Ishikawa (cell line): ENCODE results near the gene SPIN2A.

Experiments used
- CEBPB ChIP-seq: IDR thresholded peaks from 2 replicates; pipeline ENCODE4 v1.6.1; 2012
- CREB1 ChIP-seq: IDR thresholded peaks from 2 replicates; pipeline ENCODE4 v1.6.1; 2012; ENCODE audit warnings: low read depth
- EGR1 ChIP-seq: IDR thresholded peaks from 2 replicates; pipeline ENCODE4 v1.6.1; 2012
- FOXM1 ChIP-seq: IDR thresholded peaks from 2 replicates; pipeline ENCODE4 v1.6.1; 2012; ENCODE audit warnings: low read depth, borderline replicate concordance
- NFIC ChIP-seq: IDR thresholded peaks from 2 replicates; pipeline ENCODE4 v1.6.1; 2012
- RAD21 ChIP-seq: IDR thresholded peaks from 2 replicates; pipeline ENCODE4 v1.6.1; 2012; ENCODE audit warnings: low read depth
- REST ChIP-seq: IDR thresholded peaks from 2 replicates; pipeline ENCODE4 v1.6.1; 2012; ENCODE audit warnings: low read depth, mild to moderate bottlenecking
- TAF1 ChIP-seq: IDR thresholded peaks from 2 replicates; pipeline ENCODE4 v1.6.1; 2012; ENCODE audit warnings: low read depth, mild to moderate bottlenecking
- TCF12 ChIP-seq: IDR thresholded peaks from 2 replicates; pipeline ENCODE4 v1.6.1; 2012; ENCODE audit warnings: low read depth
- TEAD4 ChIP-seq: IDR thresholded peaks from 2 replicates; pipeline ENCODE4 v1.6.1; 2012
- USF1 ChIP-seq: IDR thresholded peaks from 2 replicates; pipeline ENCODE4 v1.6.1; 2012
- ZBTB7A ChIP-seq: IDR thresholded peaks from 2 replicates; pipeline ENCODE4 v1.6.1; 2012; ENCODE audit warnings: low read depth
- TF ChIP-seq, protein P1 (sequence below): IDR thresholded peaks from 2 replicates; pipeline ENCODE4 v1.6.1; 2012

SPIN2A gene

GRCh38 chrX:57104406-57104805 lies 32.8 kb downstream of the SPIN2A start:
- TF ChIP-seq, protein P1, sequence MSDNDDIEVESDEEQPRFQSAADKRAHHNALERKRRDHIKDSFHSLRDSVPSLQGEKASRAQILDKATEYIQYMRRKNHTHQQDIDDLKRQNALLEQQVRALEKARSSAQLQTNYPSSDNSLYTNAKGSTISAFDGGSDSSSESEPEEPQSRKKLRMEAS: no peak
- TF ChIP-seq FOXM1: no peak

DNA sequence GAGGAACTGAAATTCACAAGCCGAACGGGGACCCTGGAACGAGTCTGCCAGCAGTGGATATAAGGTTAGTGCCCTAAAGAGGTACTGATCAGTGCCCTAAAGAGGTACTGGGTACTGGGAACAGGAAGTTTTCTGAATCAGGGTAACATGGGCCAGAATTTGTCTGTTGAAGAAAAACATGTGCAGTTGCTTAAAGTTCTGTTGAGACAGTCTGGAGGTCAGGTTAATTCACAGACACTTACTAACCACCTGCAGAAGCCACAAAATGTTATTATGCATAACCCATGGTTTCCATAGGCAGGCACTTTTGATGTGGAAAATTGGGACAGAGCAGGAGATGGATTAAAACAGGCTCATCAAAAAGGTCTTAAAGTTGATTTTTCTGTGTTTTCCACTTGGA lies 33.7 kb downstream of the SPIN2A start:
- TF ChIP-seq TCF12 (no peak), TEAD4 (no peak), RAD21 (no peak), EGR1 (no peak), USF1 (no peak), ZBTB7A (no peak), CREB1 (no peak), CEBPB (no peak), REST (no peak), NFIC (no peak), TAF1 (no peak)
- TF ChIP-seq, protein P1: no peak
